ENCODE data around the gene ADORA2B.

GRCh38 chr17:15943971-15944758 lies 765 bp upstream of the ADORA2B start:
- TF ChIP-seq, protein P1, sequence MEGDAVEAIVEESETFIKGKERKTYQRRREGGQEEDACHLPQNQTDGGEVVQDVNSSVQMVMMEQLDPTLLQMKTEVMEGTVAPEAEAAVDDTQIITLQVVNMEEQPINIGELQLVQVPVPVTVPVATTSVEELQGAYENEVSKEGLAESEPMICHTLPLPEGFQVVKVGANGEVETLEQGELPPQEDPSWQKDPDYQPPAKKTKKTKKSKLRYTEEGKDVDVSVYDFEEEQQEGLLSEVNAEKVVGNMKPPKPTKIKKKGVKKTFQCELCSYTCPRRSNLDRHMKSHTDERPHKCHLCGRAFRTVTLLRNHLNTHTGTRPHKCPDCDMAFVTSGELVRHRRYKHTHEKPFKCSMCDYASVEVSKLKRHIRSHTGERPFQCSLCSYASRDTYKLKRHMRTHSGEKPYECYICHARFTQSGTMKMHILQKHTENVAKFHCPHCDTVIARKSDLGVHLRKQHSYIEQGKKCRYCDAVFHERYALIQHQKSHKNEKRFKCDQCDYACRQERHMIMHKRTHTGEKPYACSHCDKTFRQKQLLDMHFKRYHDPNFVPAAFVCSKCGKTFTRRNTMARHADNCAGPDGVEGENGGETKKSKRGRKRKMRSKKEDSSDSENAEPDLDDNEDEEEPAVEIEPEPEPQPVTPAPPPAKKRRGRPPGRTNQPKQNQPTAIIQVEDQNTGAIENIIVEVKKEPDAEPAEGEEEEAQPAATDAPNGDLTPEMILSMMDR (conservative IDR thresholded peaks at IDR 0.05; ENCODE audit: low read depth in 2 of 2), result no peak
- TF ChIP-seq NANOG (IDR thresholded peaks at IDR 0.05; ENCODE audit: borderline replicate concordance) (no peak), EZH2 (IDR thresholded peaks at IDR 0.05; ENCODE audit: low read depth, unreplicated experiment) (no peak), CREB1 (CRISPR knock-in tag; IDR thresholded peaks at IDR 0.05; ENCODE audit: low read depth) (no peak), EZH2phosphoT487 (IDR thresholded peaks at IDR 0.05; ENCODE audit: unreplicated experiment) (no peak), ZNF331 (CRISPR knock-in tag; IDR thresholded peaks at IDR 0.05; ENCODE audit: low read depth) (no peak), JUNB (IDR thresholded peaks at IDR 0.05; ENCODE audit: unreplicated experiment) (no peak), POLR2AphosphoS5 (IDR thresholded peaks at IDR 0.05; ENCODE audit: low read depth) (no peak)
